ENCODE data around the gene PTH1R.

PTH1R gene

GRCh38 chr3:46877406-46878125, at the start of gene PTH1R:
TSS of gene PTH1R (plus strand) at chr3:46877721. CDS start at chr3:46883560, 5,839 bp downstream.
- Histone ChIP-seq H3K27ac (ENCODE audit: low read length) (no peak within 1 kb of the TSS), H3K4me1 (ENCODE audit: control insufficient read depth in 1 of 2, insufficient read depth in 2 of 2, low read length in 2 of 2) (peaks cover 0 to 24% of the 10 kb centered on the region in 2 donors), H3K36me3 (ENCODE audit: control insufficient read depth in 1 of 2, insufficient read depth in 2 of 2, low read length in 2 of 2) (no peaks in the 10 kb centered on the region), H3K9me3 (ENCODE audit: control insufficient read depth in 1 of 2, low read length in 2 of 2) (no peaks in the 10 kb centered on the region), H3K27me3 (ENCODE audit: low read depth, low read length) (peaks cover 7% of the 10 kb centered on the region), H3K4me3 (ENCODE audit: low read depth in 1 of 2, low read length in 2 of 2) (no peak within 1 kb of the TSS)

GRCh38 chr3:46829699-46830208, 47.8 kb upstream of the PTH1R start:
- no peak overlapping the region for H3K4me3 ChIP-seq (ENCODE audit: low read depth in 1 of 2, low read length in 2 of 2)
- no peak overlapping the region for H3K27ac ChIP-seq (ENCODE audit: low read length)
- H3K9me3 ChIP-seq (ENCODE audit: control insufficient read depth in 1 of 2, low read length in 2 of 2): no peaks in the 10 kb centered on the region
- no peaks in the 10 kb centered on the region for H3K4me1 ChIP-seq (ENCODE audit: control insufficient read depth in 1 of 2, insufficient read depth in 2 of 2, low read length in 2 of 2)
- no peaks in the 10 kb centered on the region for H3K27me3 ChIP-seq (ENCODE audit: low read depth, low read length)
- H3K36me3 ChIP-seq (ENCODE audit: control insufficient read depth in 1 of 2, insufficient read depth in 2 of 2, low read length in 2 of 2): no peaks in the 10 kb centered on the region

- H3K36me3 ChIP-seq (ENCODE audit: control insufficient read depth in 1 of 2, insufficient read depth in 2 of 2, low read length in 2 of 2): no peaks in the 10 kb centered on the region
- H3K4me1 ChIP-seq (ENCODE audit: control insufficient read depth in 1 of 2, insufficient read depth in 2 of 2, low read length in 2 of 2): no peaks in the 10 kb centered on the region
- no peak overlapping the region for H3K27ac ChIP-seq (ENCODE audit: low read length)
- H3K4me3 ChIP-seq (ENCODE audit: low read depth in 1 of 2, low read length in 2 of 2): no peak overlapping the region
- H3K9me3 ChIP-seq (ENCODE audit: control insufficient read depth in 1 of 2, low read length in 2 of 2): no peaks in the 10 kb centered on the region
- H3K27me3 ChIP-seq (ENCODE audit: low read depth, low read length): no peaks in the 10 kb centered on the region
Observed at GRCh38 chr3:46830801-46831200, 46.7 kb upstream of the PTH1R start.

- no peaks in the 10 kb centered on the region for H3K27me3 ChIP-seq (ENCODE audit: low read depth, low read length)
- H3K4me3 ChIP-seq (ENCODE audit: low read depth in 1 of 2, low read length in 2 of 2): no peak overlapping the region
- no peak overlapping the region for H3K27ac ChIP-seq (ENCODE audit: low read length)
- H3K36me3 ChIP-seq (ENCODE audit: control insufficient read depth in 1 of 2, insufficient read depth in 2 of 2, low read length in 2 of 2): no peaks in the 10 kb centered on the region
- H3K4me1 ChIP-seq (ENCODE audit: control insufficient read depth in 1 of 2, insufficient read depth in 2 of 2, low read length in 2 of 2): no peaks in the 10 kb centered on the region
- no peaks in the 10 kb centered on the region for H3K9me3 ChIP-seq (ENCODE audit: control insufficient read depth in 1 of 2, low read length in 2 of 2)
Observed at GRCh38 chr3:46831316-46831715, 46.2 kb upstream of the PTH1R start.

- no peak overlapping the region for H3K27ac ChIP-seq (ENCODE audit: low read length)
- no peaks in the 10 kb centered on the region for H3K4me1 ChIP-seq (ENCODE audit: control insufficient read depth in 1 of 2, insufficient read depth in 2 of 2, low read length in 2 of 2)
- no peaks in the 10 kb centered on the region for H3K9me3 ChIP-seq (ENCODE audit: control insufficient read depth in 1 of 2, low read length in 2 of 2)
- H3K36me3 ChIP-seq (ENCODE audit: control insufficient read depth in 1 of 2, insufficient read depth in 2 of 2, low read length in 2 of 2): no peaks in the 10 kb centered on the region
- H3K4me3 ChIP-seq (ENCODE audit: low read depth in 1 of 2, low read length in 2 of 2): no peak overlapping the region
- H3K27me3 ChIP-seq (ENCODE audit: low read depth, low read length): no peaks in the 10 kb centered on the region
Observed at GRCh38 chr3:46831841-46832240, 45.7 kb upstream of the PTH1R start.

- Histone ChIP-seq H3K9me3 (ENCODE audit: control insufficient read depth in 1 of 2, low read length in 2 of 2) (peaks cover 3 to 13% of the 10 kb centered on the region in 2 donors), H3K36me3 (ENCODE audit: control insufficient read depth in 1 of 2, insufficient read depth in 2 of 2, low read length in 2 of 2) (peaks cover 0 to 3% of the 10 kb centered on the region in 2 donors), H3K27ac (ENCODE audit: low read length) (no peak overlapping the region), H3K4me1 (ENCODE audit: control insufficient read depth in 1 of 2, insufficient read depth in 2 of 2, low read length in 2 of 2) (no peaks in the 10 kb centered on the region), H3K27me3 (ENCODE audit: low read depth, low read length) (no peaks in the 10 kb centered on the region), H3K4me3 (ENCODE audit: low read depth in 1 of 2, low read length in 2 of 2) (no peak overlapping the region)
Observed at GRCh38 chr3:46833346-46834300, 43.9 kb upstream of the PTH1R start.

- Histone ChIP-seq H3K4me1 (ENCODE audit: control insufficient read depth in 1 of 2, insufficient read depth in 2 of 2, low read length in 2 of 2) (no peaks in the 10 kb centered on the region), H3K9me3 (ENCODE audit: control insufficient read depth in 1 of 2, low read length in 2 of 2) (peaks cover 3 to 21% of the 10 kb centered on the region in 2 donors), H3K27ac (ENCODE audit: low read length) (no peak overlapping the region), H3K27me3 (ENCODE audit: low read depth, low read length) (no peaks in the 10 kb centered on the region), H3K36me3 (ENCODE audit: control insufficient read depth in 1 of 2, insufficient read depth in 2 of 2, low read length in 2 of 2) (peaks cover 0 to 6% of the 10 kb centered on the region in 2 donors), H3K4me3 (ENCODE audit: low read depth in 1 of 2, low read length in 2 of 2) (no peak overlapping the region)
Observed at GRCh38 chr3:46835054-46835453, 42.5 kb upstream of the PTH1R start.

- H3K4me1 ChIP-seq (ENCODE audit: control insufficient read depth in 1 of 2, insufficient read depth in 2 of 2, low read length in 2 of 2): no peaks in the 10 kb centered on the region
- no peak overlapping the region for H3K4me3 ChIP-seq (ENCODE audit: low read depth in 1 of 2, low read length in 2 of 2)
- peaks cover 3 to 26% of the 10 kb centered on the region in 2 donors for H3K9me3 ChIP-seq (ENCODE audit: control insufficient read depth in 1 of 2, low read length in 2 of 2)
- no peaks in the 10 kb centered on the region for H3K27me3 ChIP-seq (ENCODE audit: low read depth, low read length)
- no peak overlapping the region for H3K27ac ChIP-seq (ENCODE audit: low read length)
- H3K36me3 ChIP-seq (ENCODE audit: control insufficient read depth in 1 of 2, insufficient read depth in 2 of 2, low read length in 2 of 2): peaks cover 0 to 6% of the 10 kb centered on the region in 2 donors
Observed at GRCh38 chr3:46835491-46835890, 42.0 kb upstream of the PTH1R start.

GRCh38 chr3:46838301-46838700, 39.2 kb upstream of the PTH1R start:
- no peak overlapping the region for H3K4me3 ChIP-seq (ENCODE audit: low read depth in 1 of 2, low read length in 2 of 2)
- H3K36me3 ChIP-seq (ENCODE audit: control insufficient read depth in 1 of 2, insufficient read depth in 2 of 2, low read length in 2 of 2): peaks cover 0 to 6% of the 10 kb centered on the region in 2 donors
- no peaks in the 10 kb centered on the region for H3K27me3 ChIP-seq (ENCODE audit: low read depth, low read length)
- no peaks in the 10 kb centered on the region for H3K4me1 ChIP-seq (ENCODE audit: control insufficient read depth in 1 of 2, insufficient read depth in 2 of 2, low read length in 2 of 2)
- no peak overlapping the region for H3K27ac ChIP-seq (ENCODE audit: low read length)
- H3K9me3 ChIP-seq (ENCODE audit: control insufficient read depth in 1 of 2, low read length in 2 of 2): peaks cover 8 to 38% of the 10 kb centered on the region in 2 donors

GRCh38 chr3:46840491-46840890, 37.0 kb upstream of the PTH1R start:
- Histone ChIP-seq H3K9me3 (ENCODE audit: control insufficient read depth in 1 of 2, low read length in 2 of 2) (peaks cover 8 to 38% of the 10 kb centered on the region in 2 donors), H3K4me1 (ENCODE audit: control insufficient read depth in 1 of 2, insufficient read depth in 2 of 2, low read length in 2 of 2) (peaks cover 0 to 5% of the 10 kb centered on the region in 2 donors), H3K27ac (ENCODE audit: low read length) (no peak overlapping the region), H3K4me3 (ENCODE audit: low read depth in 1 of 2, low read length in 2 of 2) (no peak overlapping the region), H3K36me3 (ENCODE audit: control insufficient read depth in 1 of 2, insufficient read depth in 2 of 2, low read length in 2 of 2) (peaks cover 0 to 6% of the 10 kb centered on the region in 2 donors), H3K27me3 (ENCODE audit: low read depth, low read length) (no peaks in the 10 kb centered on the region)

GRCh38 chr3:46843508-46843907, 34.0 kb upstream of the PTH1R start:
- peaks cover 0 to 4% of the 10 kb centered on the region in 2 donors for H3K36me3 ChIP-seq (ENCODE audit: control insufficient read depth in 1 of 2, insufficient read depth in 2 of 2, low read length in 2 of 2)
- no peaks in the 10 kb centered on the region for H3K27me3 ChIP-seq (ENCODE audit: low read depth, low read length)
- peaks cover 0 to 13% of the 10 kb centered on the region in 2 donors for H3K4me1 ChIP-seq (ENCODE audit: control insufficient read depth in 1 of 2, insufficient read depth in 2 of 2, low read length in 2 of 2)
- no peak overlapping the region for H3K27ac ChIP-seq (ENCODE audit: low read length)
- H3K9me3 ChIP-seq (ENCODE audit: control insufficient read depth in 1 of 2, low read length in 2 of 2): peaks cover 6 to 26% of the 10 kb centered on the region in 2 donors
- H3K4me3 ChIP-seq (ENCODE audit: low read depth in 1 of 2, low read length in 2 of 2): no peak overlapping the region
